C4-2B (cell line): ENCODE measurements around the gene UGT1A3.

Source experiments
- H3K27ac ChIP-seq: fragments of 450-650 bp; 2 replicates; pipeline ENCODE4 v1.5.1; 2017
- ZFX ChIP-seq: fragments of 450-650 bp; IDR thresholded peaks from 2 replicates; pipeline ENCODE4 v1.6.1; 2017
- TF ChIP-seq, protein P1 (sequence below): fragments of 450-650 bp; conservative IDR thresholded peaks from 2 replicates; pipeline ENCODE4 v1.5.1; 2017; ENCODE audit warnings: mild to moderate bottlenecking

Gene UGT1A3

DNA sequence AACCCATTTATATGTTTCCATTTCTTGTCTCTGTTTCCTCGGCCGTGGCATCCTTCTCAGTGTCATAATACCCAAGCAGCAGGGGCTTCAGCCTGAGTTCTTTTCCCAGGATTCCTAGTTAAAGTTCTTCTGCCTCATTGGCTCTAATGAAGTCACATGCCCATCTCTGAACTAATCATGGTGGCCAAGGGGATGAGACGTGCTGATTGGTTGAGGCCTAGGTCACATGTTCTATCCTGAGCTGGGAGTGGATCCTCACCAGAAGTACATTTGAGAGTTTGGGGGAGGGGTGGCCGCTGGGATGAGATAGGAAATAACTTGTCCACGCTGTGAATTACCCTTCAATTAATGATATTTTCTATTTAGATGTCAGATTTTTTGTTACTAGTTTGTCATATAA, 19.9 kb upstream of the UGT1A3 start:
- TF ChIP-seq ZFX, result no peak
- TF ChIP-seq, protein P1, sequence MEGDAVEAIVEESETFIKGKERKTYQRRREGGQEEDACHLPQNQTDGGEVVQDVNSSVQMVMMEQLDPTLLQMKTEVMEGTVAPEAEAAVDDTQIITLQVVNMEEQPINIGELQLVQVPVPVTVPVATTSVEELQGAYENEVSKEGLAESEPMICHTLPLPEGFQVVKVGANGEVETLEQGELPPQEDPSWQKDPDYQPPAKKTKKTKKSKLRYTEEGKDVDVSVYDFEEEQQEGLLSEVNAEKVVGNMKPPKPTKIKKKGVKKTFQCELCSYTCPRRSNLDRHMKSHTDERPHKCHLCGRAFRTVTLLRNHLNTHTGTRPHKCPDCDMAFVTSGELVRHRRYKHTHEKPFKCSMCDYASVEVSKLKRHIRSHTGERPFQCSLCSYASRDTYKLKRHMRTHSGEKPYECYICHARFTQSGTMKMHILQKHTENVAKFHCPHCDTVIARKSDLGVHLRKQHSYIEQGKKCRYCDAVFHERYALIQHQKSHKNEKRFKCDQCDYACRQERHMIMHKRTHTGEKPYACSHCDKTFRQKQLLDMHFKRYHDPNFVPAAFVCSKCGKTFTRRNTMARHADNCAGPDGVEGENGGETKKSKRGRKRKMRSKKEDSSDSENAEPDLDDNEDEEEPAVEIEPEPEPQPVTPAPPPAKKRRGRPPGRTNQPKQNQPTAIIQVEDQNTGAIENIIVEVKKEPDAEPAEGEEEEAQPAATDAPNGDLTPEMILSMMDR, result no peak
- H3K27ac ChIP-seq, result no peak overlapping the region; the same call in 1 of the 2 replicates

DNA sequence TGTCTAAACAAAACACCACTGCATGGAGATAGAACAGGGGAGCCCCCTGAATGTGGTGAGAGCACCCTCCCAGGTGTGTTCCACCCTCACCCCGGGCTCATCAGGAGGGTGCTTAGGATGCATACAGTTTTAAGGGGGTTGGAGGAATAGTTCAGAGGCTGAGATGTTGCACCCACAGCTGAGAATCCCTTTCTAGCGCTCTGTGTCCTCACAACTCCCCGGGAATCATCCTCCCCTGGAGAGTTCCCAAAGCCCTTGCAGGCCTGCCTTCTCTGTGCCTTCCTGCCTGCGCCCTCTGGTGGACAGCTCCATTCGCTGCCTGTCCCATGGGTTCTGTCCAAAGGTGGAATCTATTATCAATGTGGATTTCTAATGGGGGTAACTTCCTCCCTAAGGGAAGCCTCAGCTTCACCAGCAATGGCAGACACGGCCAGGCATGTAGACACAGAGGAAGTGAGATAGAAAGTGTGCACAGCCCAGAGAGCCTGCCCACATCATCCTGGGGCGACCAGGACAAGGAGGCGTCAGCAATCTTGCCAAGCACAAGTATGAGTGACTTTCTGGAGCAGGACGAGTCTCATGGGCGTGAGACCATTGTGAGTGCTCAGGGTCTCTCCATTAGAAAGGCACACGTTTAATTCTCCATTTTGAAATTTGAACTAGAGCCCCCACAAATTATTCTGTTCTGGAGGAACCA, 17.4 kb upstream of the UGT1A3 start:
- TF ChIP-seq, protein P1, result peak; percentile 91
- TF ChIP-seq ZFX, result no peak
- H3K27ac ChIP-seq, result peak overlapping the region; percentile 47

DNA sequence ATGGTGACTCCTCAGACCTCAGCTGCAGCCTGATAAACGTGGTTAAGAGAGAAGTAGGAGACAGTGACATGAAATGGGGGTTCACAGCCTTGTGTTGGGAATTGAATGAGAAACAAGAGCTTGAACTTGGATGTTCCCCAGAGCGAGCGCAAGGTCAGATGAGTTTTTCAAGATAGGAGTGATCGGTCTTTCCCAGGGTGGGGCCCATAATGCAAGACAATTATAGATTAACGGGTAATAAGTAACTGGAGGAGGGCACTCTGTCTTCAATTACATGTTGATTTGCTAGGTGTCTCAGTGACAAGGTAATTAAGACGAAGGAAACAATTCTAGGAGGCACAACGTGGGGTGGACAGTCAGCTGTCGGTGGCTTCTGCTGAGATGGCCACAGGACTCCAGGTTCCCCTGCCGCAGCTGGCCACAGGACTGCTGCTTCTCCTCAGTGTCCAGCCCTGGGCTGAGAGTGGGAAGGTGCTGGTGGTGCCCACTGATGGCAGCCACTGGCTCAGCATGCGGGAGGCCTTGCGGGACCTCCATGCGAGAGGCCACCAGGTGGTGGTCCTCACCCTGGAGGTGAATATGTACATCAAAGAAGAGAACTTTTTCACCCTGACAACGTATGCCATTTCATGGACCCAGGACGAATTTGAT, 16.1 kb upstream of the UGT1A3 start, which contains the start of gene UGT1A5:
Gene UGT1A5 (plus strand): TSS at position 297 of the 651 bp plus-strand sequence. CDS start 85 bp downstream, at position 382.
- TF ChIP-seq, protein P1, result no peak
- TF ChIP-seq ZFX, result no peak
- H3K27ac ChIP-seq, result peak within 1 kb of the TSS; percentile 47; the same call in 1 of the 2 replicates

DNA sequence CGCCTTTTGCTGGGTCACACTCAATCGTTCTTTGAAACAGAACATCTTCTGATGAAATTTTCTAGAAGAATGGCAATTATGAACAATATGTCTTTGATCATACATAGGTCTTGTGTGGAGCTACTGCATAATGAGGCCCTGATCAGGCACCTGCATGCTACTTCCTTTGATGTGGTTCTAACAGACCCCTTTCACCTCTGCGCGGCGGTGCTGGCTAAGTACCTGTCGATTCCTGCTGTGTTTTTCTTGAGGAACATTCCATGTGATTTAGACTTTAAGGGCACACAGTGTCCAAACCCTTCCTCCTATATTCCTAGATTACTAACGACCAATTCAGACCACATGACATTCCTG, 15.6 kb upstream of the UGT1A3 start:
- H3K27ac ChIP-seq, result no peak overlapping the region
- TF ChIP-seq ZFX, result no peak
- TF ChIP-seq, protein P1, result no peak

DNA sequence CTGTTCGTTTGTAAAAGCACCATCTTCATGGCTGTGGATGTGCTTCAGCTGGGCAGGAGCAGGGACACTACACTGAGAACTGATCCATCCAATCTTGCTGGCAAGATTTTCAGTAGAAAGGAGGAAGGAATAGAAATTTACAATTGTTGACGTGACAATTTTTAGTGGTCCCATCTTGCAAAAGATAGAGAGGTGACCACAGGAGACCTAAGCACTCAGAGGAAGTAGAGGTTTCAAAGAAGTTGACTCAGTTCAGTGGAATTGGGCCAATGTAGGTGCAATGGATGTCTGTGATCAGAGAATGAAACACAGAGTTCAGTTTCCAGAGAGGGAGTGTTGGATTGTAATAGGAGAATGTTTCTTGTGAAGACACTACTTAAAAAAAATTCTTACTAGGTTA, 14.7 kb upstream of the UGT1A3 start:
- no peak for TF ChIP-seq ZFX
- TF ChIP-seq, protein P1, result no peak

DNA sequence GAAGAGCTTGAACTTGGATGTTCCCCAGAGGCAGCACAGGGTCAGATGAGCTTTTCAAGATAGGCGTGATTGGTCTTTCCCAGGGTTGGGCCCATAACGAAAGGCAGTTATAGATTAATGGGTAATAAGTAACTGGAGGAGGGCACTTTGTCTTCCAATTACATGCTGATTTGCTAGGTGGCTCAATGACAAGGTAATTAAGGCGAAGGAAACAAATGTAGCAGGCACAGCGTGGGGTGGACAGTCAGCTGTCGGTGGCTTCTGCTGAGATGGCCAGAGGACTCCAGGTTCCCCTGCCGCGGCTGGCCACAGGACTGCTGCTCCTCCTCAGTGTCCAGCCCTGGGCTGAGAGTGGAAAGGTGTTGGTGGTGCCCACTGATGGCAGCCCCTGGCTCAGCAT, 10.3 kb upstream of the UGT1A3 start, which contains the start of gene UGT1A4:
Gene UGT1A4 (plus strand): TSS at position 185 of the 400 bp plus-strand sequence. CDS start 85 bp downstream, at position 270.
- TF ChIP-seq ZFX, result no peak
- TF ChIP-seq, protein P1, result no peak
- H3K27ac ChIP-seq, result no peak within 1 kb of the TSS

More for the DNA sequence above, 14.7 kb upstream of the UGT1A3 start:
- no peak overlapping the region for H3K27ac ChIP-seq

DNA sequence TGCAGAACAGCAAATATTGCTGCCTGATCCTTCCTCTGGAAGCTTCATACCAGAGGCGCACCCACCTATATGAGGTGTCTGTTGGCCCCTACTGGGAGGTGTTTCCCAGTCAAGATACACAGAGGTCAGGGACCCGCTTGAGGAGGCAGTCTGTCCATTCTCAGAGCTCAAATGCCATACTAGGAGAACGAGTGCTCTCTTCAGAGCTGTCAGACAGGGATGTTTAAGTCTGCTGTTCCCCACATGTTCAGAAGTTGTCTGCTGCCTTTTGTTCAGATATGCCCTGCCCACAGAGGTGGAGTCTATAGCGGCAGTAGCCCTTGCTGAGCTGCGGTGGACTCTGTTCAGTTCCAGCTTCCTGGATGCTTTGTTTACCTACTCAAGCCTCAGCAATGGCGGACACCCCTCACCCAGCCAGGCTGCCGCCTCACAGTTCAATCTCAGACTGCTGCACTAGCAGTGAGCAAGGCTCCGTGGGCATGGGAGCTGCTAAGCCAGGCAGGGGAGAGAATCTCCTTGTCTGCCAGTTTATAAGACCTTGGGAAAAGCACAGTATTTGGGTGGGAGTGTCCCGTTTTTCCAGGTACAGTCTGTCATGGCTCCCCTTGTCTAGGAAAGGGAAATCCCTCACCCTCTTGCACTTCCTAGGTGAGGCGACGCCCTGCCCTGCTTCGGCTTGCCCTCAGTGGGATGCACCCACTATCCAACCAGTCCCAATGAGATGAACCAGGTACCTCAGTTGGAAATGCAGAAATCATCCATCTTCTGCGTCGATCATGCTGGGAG, 8.2 kb downstream of the UGT1A3 start:
- H3K27ac ChIP-seq, result peak overlapping the region; percentile 2; the same call in 1 of the 2 replicates
